Astrocyte (in vitro differentiated cells and primary cell): ENCODE results near the gene VRK3. TPM values are rescaled to one million over a fixed set of nuclear protein-coding genes. Genes with fewer than 3 reads are reported as not detected.

Experiments used
- DNase-seq: peaks from one replicate; pipeline ENCODE4 v3.0.0-alpha.2; 2010; ENCODE audit warnings: low read depth
- FAIRE-seq: peaks from 2 replicates; lab custom pipeline; 2011; peaks lifted over from hg19 to GRCh38; lab: Jason Lieb, UNC
- H2AFZ ChIP-seq: 2 replicates; pipeline ENCODE4 v1.6.0; 2012; ENCODE audit warnings: low read depth, low read length, inconsistent platforms
- H3K27ac ChIP-seq: 2 replicates; pipeline ENCODE4 v1.5.1; 2011; ENCODE audit warnings: low read depth, low read length, inconsistent platforms
- H3K27me3 ChIP-seq: 2 replicates; pipeline ENCODE4 v1.6.0; 2011; ENCODE audit warnings: low read length, inconsistent platforms; ENCODE audit not compliant: insufficient read depth
- H3K36me3 ChIP-seq: 2 replicates; pipeline ENCODE4 v1.5.1; 2011; ENCODE audit warnings: low read length, inconsistent platforms; ENCODE audit not compliant: insufficient read depth
- H3K4me1 ChIP-seq: 2 replicates; pipeline ENCODE4 v1.5.1; 2011; ENCODE audit warnings: low read length, inconsistent platforms; ENCODE audit not compliant: insufficient read depth
- H3K4me2 ChIP-seq: 2 replicates; pipeline ENCODE4 v1.6.0; 2012; ENCODE audit warnings: low read length, inconsistent platforms
- H3K4me3 ChIP-seq: 2 replicates; pipeline ENCODE4 v1.5.1; 2011; ENCODE audit warnings: low read depth, mild to moderate bottlenecking, low read length, inconsistent platforms; ENCODE audit not compliant: insufficient read depth
- H3K79me2 ChIP-seq: 2 replicates; pipeline ENCODE4 v1.6.0; 2012; ENCODE audit warnings: mild to moderate bottlenecking, low read length, inconsistent platforms; ENCODE audit not compliant: insufficient read depth
- H3K9ac ChIP-seq: 2 replicates; pipeline ENCODE4 v1.6.0; 2012; ENCODE audit warnings: mild to moderate bottlenecking, low read length, inconsistent platforms
- H3K9me3 ChIP-seq: 2 replicates; pipeline ENCODE4 v1.5.1; 2012; ENCODE audit warnings: low read depth, mild to moderate bottlenecking, low read length, inconsistent platforms; ENCODE audit not compliant: insufficient read depth
- H4K20me1 ChIP-seq: 2 replicates; pipeline ENCODE4 v1.6.0; 2012; ENCODE audit warnings: low read length, inconsistent platforms; ENCODE audit not compliant: insufficient read depth
- H3K27ac Mint-ChIP-seq: one replicate; pipeline ENCODE4 v1.8.0; 2021; ENCODE audit warnings: mild to moderate bottlenecking, mixed read lengths; ENCODE audit not compliant: unreplicated experiment
- H3K27me3 Mint-ChIP-seq: one replicate; pipeline ENCODE4 v1.8.0; 2021; ENCODE audit warnings: low read depth, mixed read lengths; ENCODE audit not compliant: unreplicated experiment
- H3K36me3 Mint-ChIP-seq: one replicate; pipeline ENCODE4 v1.8.0; 2021; ENCODE audit warnings: low read depth, mixed read lengths; ENCODE audit not compliant: unreplicated experiment
- H3K4me1 Mint-ChIP-seq: one replicate; pipeline ENCODE4 v1.8.0; 2021; ENCODE audit warnings: low read depth, mixed read lengths; ENCODE audit not compliant: unreplicated experiment
- H3K4me3 Mint-ChIP-seq: one replicate; pipeline ENCODE4 v1.8.0; 2021; ENCODE audit warnings: mild to moderate bottlenecking, moderate library complexity, mixed read lengths; ENCODE audit not compliant: unreplicated experiment
- H3K9me3 Mint-ChIP-seq: one replicate; pipeline ENCODE4 v1.8.0; 2021; ENCODE audit warnings: mild to moderate bottlenecking, mixed read lengths; ENCODE audit not compliant: unreplicated experiment
- EZH2 ChIP-seq: IDR thresholded peaks from 2 replicates; pipeline ENCODE4 v1.6.1; 2012; ENCODE audit warnings: mild to moderate bottlenecking, low read length, inconsistent platforms; ENCODE audit not compliant: insufficient read depth
- total RNA-seq: library from RNA; stranded (reverse); gene quantifications from 2 replicates; pipeline ENCODE4 v1.2.1, GENCODE V29; 2021
- TF ChIP-seq, protein P1 (sequence below): IDR thresholded peaks from 2 replicates; pipeline ENCODE4 v1.5.1; 2011; ENCODE audit warnings: low read depth, mild to moderate bottlenecking, inconsistent platforms, low read length, moderate library complexity; ENCODE audit not compliant: insufficient read depth

Gene VRK3
- total RNA-seq, 1 donor from 2014 or later = 33.0 TPM

GRCh38 chr19:49940482-49940791 lies 84.7 kb downstream of the VRK3 start:
- H3K9ac ChIP-seq = no peak overlapping the region
- no peaks in the 10 kb centered on the region for H3K36me3 ChIP-seq
- no peaks in the 10 kb centered on the region for H3K9me3 Mint-ChIP-seq
- no peak overlapping the region for H3K4me2 ChIP-seq
- H3K4me1 Mint-ChIP-seq = no peaks in the 10 kb centered on the region
- H3K36me3 Mint-ChIP-seq = peaks cover 3% of the 10 kb centered on the region
- no peak overlapping the region for H3K27ac ChIP-seq
- no peak for DNase-seq
- H3K4me3 Mint-ChIP-seq = no peak overlapping the region
- H2AFZ ChIP-seq = no peak overlapping the region
- H3K9me3 ChIP-seq = no peaks in the 10 kb centered on the region
- no peak overlapping the region for H3K4me3 ChIP-seq
- H3K4me1 ChIP-seq = peaks cover 4% of the 10 kb centered on the region
- H3K27me3 ChIP-seq = no peaks in the 10 kb centered on the region
- no peak for FAIRE-seq
- no peaks in the 10 kb centered on the region for H4K20me1 ChIP-seq
- no peaks in the 10 kb centered on the region for H3K79me2 ChIP-seq
- H3K27me3 Mint-ChIP-seq = peaks cover 7% of the 10 kb centered on the region
- TF ChIP-seq EZH2 = no peak
- TF ChIP-seq, protein P1, sequence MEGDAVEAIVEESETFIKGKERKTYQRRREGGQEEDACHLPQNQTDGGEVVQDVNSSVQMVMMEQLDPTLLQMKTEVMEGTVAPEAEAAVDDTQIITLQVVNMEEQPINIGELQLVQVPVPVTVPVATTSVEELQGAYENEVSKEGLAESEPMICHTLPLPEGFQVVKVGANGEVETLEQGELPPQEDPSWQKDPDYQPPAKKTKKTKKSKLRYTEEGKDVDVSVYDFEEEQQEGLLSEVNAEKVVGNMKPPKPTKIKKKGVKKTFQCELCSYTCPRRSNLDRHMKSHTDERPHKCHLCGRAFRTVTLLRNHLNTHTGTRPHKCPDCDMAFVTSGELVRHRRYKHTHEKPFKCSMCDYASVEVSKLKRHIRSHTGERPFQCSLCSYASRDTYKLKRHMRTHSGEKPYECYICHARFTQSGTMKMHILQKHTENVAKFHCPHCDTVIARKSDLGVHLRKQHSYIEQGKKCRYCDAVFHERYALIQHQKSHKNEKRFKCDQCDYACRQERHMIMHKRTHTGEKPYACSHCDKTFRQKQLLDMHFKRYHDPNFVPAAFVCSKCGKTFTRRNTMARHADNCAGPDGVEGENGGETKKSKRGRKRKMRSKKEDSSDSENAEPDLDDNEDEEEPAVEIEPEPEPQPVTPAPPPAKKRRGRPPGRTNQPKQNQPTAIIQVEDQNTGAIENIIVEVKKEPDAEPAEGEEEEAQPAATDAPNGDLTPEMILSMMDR = no peak
- no peak overlapping the region for H3K27ac Mint-ChIP-seq

- H3K79me2 ChIP-seq = no peaks in the 10 kb centered on the region
- FAIRE-seq = no peak
These were observed 85.3 kb downstream of the VRK3 start for GRCh38 chr19:49939721-49940481.

More at GRCh38 chr19:49939721-49940481, 85.3 kb downstream of the VRK3 start:
- Histone ChIP-seq H3K36me3 (no peaks in the 10 kb centered on the region), H4K20me1 (no peaks in the 10 kb centered on the region), H3K27ac (no peak overlapping the region), H3K27me3 (no peaks in the 10 kb centered on the region), H3K4me2 (no peak overlapping the region), H3K4me1 (peaks cover 4% of the 10 kb centered on the region), H3K9ac (no peak overlapping the region), H3K9me3 (no peaks in the 10 kb centered on the region), H3K4me3 (no peak overlapping the region), H2AFZ (no peak overlapping the region)
- Mint-ChIP-seq H3K4me1 (no peaks in the 10 kb centered on the region), H3K4me3 (no peak overlapping the region), H3K9me3 (no peaks in the 10 kb centered on the region), H3K36me3 (peaks cover 3% of the 10 kb centered on the region), H3K27ac (no peak overlapping the region), H3K27me3 (peaks cover 7% of the 10 kb centered on the region)
- DNase-seq = no peak
- TF ChIP-seq, protein P1 = no peak
- no peak for TF ChIP-seq EZH2
